SW480 (cell line): ENCODE results near the gene FUBP3.

Experiments used
- DNase-seq: peaks from one replicate; pipeline ENCODE4 v3.0.0-alpha.2; 2016; ENCODE audit warnings: low spot score

FUBP3 gene

DNA sequence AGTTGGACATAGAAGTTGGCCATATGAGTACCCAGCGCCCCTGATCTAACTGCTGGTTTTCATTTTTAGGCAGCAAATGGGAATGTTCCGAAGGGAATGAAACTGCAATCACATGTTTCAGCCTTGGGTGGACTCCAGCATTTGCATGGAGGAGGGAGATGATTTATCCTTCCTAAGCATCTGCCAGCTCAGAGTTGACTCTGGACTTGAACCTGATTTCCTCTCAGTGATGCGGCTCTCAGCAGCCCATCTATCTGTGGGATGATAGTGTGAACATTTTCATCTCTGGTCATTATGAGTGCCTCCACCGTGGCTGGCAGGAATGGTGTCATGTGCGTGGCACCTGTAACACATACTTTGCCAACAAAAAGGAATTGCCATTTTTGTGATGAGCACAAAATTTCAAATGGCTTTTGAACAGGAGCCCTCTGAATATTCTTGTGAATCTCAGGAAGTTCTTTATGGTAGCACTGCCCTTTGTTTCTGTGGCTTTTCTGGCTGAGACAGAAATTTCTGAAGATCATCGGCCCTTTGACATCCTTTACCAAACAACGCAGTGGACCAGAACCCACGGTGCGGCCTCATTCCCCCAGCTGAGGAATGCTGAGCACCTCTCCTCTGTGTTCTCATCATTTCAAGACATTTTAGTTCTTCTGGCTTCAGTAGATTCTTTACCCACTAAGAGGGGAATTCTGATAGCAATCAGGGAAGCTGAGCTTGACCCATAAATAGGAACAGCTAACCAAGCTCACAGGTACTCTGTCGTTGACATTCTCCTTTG lies 28.5 kb downstream of the FUBP3 start:
- no peak for DNase-seq

DNA sequence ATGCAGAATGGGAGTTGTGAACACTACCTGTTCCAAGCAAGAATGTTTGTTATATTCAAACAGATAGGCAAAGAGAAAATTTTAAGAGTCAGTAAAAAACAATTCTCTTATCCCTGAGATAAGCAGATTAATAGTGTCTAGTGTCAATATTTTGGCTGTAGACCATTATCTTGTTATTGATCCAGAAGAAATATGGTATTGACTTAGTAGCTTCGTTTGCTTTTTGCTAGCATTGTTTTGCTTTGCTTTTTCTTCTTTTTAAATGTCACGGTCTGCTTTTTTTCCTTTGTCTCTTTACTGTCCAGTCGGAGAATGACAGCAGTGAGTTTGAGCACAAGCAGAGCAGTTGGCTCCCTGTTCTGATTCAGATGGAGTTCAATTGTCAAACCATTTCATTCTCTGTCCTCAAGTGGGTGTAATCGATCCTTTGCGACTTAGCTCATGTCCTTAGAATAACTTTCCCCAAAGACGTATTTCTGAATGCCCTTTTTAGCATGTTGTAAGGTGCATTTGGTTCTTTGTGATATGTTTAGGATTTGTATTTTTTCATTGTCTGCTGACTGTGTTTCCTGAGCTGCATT lies 29.3 kb downstream of the FUBP3 start:
- DNase-seq = no peak

DNA sequence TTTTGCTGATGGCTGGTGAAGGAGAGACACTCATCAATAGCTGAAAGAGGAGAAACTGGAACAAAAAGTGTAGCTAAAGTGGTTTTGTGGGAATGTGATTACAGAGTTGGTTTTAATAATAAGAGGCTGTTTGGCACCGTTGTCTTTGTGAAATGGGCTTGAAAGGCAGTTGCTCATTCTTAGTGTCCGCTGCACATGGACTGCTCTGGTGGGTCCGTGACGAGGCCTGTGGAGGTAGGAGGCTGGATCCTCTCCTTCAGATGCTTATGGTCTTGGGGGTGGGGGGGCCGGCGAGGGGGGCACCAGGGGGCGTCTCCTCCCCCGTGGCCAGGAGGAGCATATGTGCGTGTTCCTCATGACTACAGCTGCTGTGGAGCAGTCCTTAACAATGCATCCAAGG lies 29.8 kb downstream of the FUBP3 start:
- DNase-seq = no peak

DNA sequence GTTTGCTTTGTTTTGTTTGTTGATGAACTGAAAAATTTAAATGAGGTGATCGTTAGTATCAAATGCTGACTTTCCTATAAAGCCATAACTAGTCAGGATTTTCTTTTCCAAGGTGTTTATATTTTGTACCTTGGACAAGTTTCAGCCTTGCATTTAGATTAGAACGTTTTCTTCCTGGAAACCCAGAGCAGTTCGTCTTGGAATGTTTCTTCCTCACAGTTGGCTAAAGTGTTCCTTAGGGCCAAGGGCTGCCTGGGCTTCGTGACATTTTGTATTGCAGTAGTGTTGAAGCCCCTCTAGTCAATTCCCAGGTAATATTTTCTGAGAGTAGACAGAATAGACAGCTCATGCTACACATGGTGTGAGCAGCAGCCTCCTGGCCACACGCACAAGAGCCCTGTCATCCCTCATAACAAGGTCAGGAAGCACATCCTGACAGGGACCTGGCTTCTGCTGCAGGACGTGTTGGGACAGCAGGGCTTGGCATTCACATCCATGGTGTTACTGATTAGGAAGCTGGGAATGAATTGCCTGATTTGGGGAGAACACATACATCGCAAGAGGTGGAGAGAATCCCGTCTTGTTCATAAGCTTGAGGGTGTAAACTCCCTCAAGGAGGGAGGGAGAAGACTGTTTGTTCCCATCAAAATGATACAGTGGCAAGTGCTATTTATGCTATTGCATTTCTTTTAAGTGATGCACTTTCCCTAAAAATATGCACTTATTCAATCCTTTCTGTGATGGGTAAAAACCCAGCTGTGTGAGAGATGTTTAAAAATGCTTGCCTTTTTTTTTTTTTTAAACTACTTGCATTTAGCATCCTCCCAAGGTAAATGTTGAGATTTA lies 31.7 kb downstream of the FUBP3 start:
- DNase-seq = no peak

DNA sequence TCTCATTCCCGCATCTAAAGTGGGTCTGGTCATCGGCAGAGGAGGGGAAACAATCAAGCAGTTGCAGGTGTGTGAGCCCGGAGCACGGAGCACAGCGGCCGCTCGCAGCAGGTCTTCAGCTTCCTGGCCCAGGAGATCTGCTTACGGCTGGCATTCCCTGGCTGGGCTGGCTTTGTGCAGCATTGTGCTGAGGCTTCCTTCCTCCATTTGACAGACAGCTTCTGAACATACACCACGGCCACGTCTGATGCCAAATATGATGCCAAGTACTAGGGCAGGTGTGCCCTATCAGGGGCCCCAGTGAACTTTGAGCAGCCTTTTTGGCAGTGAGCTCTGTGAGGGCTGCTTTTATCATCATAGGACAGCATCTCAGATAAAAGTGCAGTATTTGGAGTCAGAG lies 37.1 kb downstream of the FUBP3 start:
- DNase-seq = no peak

DNA sequence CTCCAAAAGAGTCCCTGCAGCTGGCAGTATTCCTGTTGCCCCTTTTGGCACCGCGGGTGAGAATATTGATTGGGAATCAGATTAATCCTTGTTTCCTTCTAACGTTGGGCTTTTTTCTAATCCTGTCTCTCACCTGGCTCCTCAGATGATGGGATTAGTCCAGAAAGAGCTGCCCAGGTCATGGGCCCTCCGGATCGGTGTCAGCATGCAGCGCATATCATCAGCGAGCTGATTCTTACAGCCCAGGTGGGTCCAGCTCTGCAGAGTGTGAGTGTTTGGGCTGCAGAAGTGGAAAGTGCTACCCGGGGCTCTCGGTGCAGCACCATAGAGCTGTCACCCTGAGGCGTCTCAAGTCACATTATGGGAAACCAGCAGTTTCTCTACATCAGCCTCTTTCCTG lies 44.1 kb downstream of the FUBP3 start:
- DNase-seq = no peak

DNA sequence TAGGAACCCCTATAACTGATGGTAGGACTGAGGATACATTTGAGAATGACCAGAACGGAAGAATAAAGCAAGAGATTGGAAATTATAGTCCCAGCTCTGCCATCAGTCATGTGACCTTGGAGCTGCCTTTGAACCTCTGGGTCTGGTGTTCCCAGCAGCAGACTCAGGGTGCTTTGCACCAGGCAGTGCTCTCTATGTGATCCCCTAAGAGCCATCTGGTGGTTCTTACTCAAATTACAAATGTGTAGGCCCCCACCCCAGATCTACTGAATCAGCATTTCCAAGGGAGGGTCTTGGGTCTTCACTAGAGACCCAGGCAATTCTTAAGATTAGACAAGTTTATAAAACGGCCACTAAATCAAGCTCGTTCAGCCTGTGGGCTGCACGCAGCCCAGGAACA lies 44.8 kb downstream of the FUBP3 start:
- no peak for DNase-seq

DNA sequence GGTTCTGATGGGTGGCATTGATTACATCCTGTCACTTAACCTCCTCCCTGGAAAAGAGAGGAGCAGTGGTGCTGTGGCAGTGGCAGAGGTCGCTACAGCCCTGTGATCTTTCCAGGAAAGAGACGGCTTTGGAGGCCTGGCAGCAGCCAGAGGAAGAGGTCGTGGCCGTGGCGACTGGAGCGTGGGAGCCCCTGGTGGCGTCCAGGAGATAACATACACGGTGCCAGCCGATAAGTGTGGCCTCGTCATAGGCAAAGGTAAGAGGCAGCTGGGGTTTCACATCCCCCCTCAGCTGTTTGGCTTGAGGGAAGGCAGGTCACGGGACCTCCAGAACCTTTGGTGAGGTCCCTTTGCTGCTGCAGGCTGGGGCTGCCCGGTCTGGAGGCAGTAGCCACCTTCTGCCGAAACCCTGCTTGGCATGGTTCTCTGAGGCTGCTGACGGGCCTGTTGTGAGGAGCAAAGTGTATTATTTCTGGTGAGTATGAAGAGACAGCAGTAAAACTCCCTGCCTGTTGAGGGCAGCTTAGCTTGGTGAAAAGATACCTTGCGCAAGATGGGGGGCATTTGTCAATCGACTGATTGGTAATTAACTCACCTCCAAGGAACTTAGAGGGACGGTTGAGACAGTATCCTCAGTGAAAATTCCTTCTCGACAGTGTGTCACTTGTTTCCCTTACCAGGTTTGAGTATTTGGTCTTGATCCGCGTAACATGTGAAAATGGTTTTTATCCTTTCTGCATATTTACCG lies 47.0 kb downstream of the FUBP3 start:
- DNase-seq = no peak

DNA sequence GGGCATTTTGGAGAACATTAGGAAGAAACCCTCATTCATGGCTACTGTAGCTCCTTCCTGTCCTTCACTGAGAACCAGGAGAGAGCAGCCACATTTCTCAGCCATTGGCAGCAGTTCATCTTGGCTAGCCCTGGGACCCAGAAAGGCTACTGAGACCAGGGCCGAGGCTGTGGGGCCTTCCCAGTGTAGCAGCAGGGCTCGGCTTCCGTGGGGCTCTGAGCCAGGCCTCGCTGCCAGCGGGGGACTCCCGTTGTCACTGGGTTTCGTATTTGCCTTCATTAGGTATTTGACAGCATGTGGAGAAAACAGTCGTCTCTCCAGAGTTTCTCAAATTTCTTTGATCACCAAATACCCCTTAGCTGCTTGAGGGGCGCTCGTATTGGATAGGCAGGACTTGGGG lies 47.7 kb downstream of the FUBP3 start:
- DNase-seq = no peak

DNA sequence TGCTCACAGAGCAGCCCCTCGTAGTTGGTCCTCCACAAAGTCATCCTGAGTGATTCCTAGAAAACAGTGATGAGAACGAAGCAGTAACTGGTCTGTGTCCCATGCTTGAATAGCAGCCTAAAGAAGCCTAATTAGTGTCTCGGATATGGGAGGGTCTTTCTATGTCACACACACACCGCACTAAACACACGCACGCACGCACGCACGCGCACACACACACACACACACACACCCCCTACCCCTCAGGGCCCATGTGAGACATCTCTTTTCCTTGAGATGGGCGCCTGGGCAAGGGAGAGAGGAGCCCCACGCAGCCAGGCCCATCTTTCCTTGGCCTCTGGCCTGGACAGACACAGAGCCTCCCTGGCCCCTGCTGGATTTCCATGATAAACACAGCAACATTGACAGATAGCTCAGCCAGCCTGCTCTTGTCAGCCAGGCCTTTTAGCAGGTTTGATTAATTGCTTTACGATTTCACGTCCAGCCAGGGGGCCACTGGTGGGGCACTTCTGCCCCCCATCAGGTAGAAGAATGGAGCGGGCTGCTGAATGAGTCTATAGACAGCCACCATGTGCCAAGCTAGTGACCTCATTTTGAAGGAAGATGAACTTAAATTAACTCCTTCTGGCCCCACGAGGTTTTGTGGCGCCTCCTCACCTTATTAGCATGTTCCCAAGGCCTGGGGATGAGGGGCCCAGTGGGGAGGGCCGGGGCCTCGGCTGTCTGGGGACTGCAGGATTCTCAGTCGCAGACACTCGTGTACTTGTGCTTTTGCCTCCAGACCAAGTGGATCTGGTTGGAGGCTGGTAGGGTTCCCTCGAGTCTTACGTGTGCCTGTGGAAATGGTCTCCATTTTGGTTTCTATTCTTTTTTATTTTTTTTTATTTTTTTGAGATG lies 48.8 kb downstream of the FUBP3 start:
- DNase-seq = no peak

DNA sequence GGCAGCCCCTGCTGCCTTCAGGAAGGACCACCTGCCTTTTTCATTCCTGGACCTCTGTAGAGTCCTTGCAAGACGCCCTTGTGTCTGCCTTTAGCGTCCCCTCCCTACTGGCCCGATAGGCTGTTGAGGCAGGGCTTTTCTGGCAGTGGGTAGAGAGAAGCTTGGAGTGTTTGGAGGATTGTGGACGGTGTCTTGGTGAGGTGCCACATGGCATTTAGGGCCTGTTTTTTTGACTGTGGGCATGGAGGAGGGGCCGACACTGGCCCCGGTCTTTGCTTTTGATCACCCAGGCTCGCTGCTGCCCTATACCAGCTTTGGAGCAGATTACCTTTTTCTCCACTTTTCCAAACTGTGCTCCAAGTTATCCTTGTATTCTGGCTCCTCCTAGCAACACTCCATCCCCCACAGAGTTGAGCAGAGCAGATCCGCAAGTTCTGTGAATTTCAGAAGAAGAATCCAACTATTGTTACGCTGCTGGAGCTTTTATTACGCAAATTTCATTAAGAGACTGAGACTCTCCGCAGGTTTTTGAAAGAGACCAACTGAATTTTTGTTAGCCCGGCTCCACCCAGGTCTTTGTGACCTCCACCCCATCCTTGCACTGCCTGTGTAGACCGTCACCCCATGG lies 50.2 kb downstream of the FUBP3 start:
- DNase-seq = no peak

DNA sequence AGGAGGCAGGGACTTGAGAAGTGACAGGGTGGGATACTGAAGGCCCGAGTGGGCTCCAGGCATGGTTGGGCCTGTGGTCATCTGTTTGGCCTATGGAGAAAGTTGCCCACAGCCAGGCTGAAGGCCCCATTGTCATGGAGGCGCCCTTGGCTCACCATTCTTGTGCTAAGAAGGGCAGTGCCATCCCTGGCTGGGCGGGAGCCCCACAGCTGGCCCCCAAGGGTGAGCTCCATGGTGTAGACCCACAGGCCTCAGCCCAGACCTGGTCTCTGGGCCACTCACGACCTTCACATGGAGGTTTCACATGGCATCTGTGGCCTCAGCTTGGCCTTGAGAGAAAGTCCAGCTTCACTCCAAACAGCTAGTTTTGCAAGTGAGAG lies 50.7 kb downstream of the FUBP3 start:
- no peak for DNase-seq

DNA sequence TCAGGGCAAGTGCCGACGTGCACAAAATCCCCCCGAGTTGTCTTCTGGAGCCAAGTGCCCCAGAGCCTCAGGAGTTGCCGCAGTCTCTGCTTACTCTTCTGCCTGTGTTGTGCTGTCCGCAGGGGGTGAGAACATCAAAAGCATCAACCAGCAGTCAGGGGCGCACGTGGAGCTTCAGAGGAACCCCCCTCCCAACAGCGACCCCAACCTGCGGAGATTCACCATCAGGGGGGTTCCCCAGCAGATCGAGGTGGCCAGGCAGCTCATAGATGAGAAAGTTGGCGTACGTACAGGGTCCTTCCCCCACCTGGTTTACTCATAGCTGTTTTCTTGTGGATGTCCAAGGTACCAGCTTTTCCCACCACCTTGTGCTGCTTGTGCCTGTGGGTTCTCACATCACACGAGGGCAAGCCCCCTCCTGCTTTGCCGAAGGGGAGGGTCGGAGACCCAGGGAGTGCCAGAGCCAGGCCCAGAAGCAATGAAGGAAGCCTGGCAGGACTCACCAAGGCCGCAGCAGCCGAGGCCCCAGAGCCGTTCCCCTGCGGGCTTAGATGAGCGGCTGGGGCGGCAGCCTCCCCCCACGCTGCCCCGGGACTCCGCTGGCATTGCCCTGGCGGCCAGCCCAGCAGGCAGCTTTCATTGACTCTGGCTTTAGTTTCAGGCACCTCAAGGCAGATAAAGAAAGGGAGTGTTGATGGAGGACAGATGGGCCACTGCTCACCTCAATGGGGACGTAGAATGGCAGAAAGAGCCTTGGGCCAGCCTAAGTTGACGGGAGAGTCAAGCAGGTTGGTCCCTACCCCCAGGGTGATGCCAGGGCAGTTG lies 51.3 kb downstream of the FUBP3 start:
- DNase-seq = no peak

DNA sequence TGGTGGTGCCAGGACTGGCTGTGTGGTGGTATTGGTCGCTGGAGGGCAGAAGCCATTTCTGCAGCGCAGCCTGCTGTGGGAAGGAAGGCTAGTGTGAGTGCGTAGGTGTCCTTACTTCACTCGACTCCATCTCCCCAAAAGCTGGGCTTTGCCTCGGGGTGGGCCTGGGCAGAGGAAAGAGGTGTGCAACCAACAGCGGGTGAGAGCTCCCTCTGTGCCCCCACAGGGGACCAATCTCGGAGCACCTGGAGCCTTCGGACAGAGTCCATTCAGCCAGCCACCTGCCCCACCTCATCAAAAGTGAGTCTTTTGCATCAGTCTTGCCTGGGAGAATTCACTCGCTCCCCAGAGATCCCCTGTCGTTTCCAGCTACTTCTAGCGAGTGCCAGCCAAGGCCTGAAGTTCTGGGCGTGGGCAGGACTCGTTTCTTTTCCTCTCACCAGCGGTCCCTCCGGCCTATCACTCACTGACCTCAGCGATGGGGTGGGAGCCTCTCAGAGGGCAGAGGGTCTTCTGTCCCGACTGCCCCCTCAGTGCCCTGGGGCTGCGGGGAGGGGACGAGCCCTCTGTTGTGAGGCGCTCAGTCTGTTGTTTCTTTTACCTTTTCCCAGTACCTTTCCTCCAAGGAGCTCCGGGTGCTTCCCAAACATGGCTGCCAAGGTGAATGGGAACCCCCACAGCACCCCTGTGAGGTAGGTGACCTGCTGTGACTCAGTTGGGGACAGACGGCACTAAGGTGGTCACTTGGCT lies 52.1 kb downstream of the FUBP3 start:
- DNase-seq = no peak

DNA sequence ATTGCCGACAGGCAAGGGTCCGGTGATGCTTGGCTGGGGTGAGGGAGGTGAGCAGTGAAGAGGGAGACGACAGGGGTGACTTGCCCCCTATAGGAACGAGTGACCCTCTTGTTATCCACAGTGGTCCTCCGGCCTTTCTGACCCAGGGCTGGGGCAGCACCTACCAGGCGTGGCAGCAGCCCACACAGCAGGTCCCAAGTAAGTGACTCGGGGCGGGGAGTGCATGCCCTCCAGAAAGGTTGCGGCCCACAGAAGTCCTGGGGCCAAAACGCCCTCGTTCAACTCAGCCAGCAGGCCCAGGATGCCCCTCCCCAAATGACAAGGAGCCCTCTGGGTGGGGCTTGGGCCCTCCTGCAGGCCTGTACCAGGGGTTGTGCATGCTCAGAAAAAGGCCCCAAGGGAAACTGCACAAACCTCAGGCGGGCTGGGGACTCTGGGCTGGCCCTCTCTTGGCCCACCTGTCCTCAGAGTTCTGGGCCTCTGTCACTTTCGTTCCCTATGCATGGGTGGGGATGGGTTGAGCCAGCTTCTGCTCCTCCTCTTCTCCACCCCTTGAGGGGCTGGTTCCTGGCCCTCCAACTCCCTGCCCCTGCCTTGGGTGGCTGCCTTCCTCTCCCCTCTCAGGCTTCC lies 52.8 kb downstream of the FUBP3 start:
- no peak for DNase-seq

DNA sequence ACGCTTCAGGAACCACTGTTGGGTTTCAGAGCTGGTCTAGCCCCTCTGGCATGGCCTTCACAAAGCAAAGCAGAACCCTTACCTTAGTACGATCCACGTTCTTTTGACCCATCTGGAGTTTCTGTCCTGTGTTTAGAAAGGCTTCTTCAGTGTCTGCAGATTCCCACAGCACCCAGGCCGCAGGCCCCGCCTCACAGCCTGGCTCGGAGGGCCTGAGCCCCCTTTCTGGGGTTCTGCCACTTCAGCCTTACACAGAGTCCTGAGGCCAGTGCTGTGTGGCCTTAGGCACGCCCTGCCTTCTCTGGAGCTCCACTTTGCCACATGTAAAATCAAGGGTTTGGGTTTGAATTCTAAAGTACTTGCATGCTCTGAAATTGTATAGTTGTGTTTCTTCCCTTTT lies 53.5 kb downstream of the FUBP3 start:
- no peak for DNase-seq

DNA sequence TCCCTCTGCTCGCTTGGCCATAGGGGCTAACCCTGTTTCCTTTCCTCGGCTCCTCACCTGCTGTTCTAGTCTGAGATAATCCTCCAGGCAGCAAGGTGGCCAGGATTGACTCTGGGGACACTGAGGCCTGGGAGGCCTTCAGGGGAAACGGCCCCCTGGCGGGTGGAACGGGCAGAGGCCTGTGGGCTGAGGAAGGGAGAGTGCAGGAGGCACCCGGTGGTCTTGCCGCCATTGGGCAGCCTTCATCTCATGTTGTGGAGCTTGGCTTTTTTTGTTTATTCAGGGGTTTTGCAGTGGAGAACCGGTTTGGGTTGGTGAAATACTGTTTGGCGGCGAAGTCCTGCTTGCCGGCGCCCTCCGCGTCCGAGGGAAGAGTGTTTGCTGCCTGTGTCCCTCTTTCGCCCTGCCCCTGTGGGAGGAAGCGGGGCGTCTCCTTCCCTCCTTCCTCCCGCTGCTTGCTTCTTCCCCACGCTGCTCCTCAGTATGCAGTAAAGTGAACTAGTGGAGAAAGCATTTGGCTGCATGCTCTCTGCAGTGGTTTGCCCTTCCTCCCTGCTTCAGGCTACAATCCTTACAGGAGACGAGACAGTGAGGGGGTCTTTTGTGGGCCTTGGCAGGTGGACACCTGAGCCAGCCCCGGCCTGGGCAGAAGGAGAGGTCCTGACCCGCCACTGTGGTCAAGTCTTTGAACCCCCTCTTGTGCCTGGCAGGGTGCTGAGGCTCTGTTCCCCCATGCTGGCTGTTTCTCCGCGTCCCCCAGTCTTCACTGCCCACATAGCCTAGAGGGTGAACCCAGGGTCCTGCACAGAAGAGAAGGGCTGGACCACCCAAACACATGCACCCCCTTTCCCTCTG lies 54.2 kb downstream of the FUBP3 start:
- DNase-seq = no peak
